ENCODE data around the gene SHLD1. TPM values are rescaled to one million over a fixed set of nuclear protein-coding genes. Genes with fewer than 3 reads are reported as not detected.

Gene SHLD1
- total RNA-seq, 1 experiment from 2014 or later, result 6.7 TPM

DNA sequence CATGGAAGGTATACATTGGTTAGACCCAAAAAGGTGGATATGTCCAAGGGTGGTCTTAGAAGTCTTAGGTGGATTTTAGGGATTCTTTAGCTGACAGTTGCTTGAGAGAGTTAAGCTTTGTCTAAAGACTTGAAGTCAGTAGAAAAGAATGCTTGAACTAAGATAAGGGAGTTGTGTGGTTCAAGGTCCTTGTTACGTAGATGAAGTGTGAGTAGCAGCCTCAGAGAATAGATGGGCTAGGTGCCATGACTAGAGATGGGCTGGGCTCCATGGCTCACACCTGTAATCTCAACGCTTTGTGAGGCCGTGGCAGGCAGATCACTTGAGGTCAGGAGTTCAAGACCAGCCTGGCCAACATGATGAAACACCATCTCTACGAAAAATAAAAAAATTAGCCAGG lies 1.7 kb downstream of the SHLD1 start:
- peaks cover 23 to 29% of the 10 kb centered on the region in 2 experiments for H3K4me1 Mint-ChIP-seq
- no peak overlapping the region for H3K4me2 ChIP-seq (ENCODE audit: insufficient read depth, insufficient read length, low read length)
- no peaks in the 10 kb centered on the region for H3K79me2 ChIP-seq (ENCODE audit: insufficient read depth, low read length)
- H3K9ac ChIP-seq (ENCODE audit: extremely low read depth, insufficient read length, low read length), result no peak overlapping the region
- H3K79me1 ChIP-seq (ENCODE audit: insufficient read depth, low read depth, low read length, poor library complexity, severe bottlenecking), result no peaks in the 10 kb centered on the region
- WGBS (ENCODE audit: extremely low coverage, insufficient read length, low lambda C conversion rate), result no CpG with 5 or more reads among the region's 4 CpGs
- peaks cover 4% of the 10 kb centered on the region for H3K23me2 ChIP-seq (ENCODE audit: insufficient read length, low read depth, low read length, poor library complexity, severe bottlenecking)
- TF ChIP-seq, protein P1, sequence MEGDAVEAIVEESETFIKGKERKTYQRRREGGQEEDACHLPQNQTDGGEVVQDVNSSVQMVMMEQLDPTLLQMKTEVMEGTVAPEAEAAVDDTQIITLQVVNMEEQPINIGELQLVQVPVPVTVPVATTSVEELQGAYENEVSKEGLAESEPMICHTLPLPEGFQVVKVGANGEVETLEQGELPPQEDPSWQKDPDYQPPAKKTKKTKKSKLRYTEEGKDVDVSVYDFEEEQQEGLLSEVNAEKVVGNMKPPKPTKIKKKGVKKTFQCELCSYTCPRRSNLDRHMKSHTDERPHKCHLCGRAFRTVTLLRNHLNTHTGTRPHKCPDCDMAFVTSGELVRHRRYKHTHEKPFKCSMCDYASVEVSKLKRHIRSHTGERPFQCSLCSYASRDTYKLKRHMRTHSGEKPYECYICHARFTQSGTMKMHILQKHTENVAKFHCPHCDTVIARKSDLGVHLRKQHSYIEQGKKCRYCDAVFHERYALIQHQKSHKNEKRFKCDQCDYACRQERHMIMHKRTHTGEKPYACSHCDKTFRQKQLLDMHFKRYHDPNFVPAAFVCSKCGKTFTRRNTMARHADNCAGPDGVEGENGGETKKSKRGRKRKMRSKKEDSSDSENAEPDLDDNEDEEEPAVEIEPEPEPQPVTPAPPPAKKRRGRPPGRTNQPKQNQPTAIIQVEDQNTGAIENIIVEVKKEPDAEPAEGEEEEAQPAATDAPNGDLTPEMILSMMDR (conservative IDR thresholded peaks at IDR 0.05), result no peak
- H3K27me3 ChIP-seq (ENCODE audit: insufficient read depth, low read length), result no peaks in the 10 kb centered on the region
- no peak overlapping the region for H2BK120ac ChIP-seq (ENCODE audit: low read depth, low read length, poor library complexity, severe bottlenecking)
- H4K20me1 ChIP-seq (ENCODE audit: control insufficient read depth, insufficient read depth, insufficient read length), result no peaks in the 10 kb centered on the region
- H3K9me3 ChIP-seq (ENCODE audit: control insufficient read depth, low read depth, low read length), result no peaks in the 10 kb centered on the region
- no peak overlapping the region for H3K18ac ChIP-seq (ENCODE audit: insufficient read length, low read depth, low read length)
- no peaks in the 10 kb centered on the region for H3K9me3 Mint-ChIP-seq
- H2BK5ac ChIP-seq (ENCODE audit: insufficient read length, low read length), result no peak overlapping the region
- H2AK5ac ChIP-seq (ENCODE audit: insufficient read length, low read length), result no peak overlapping the region
- H3K56ac ChIP-seq (ENCODE audit: insufficient read length, low read depth, low read length), result no peak overlapping the region
- H4K5ac ChIP-seq (ENCODE audit: insufficient read length, low read depth, low read length), result no peak overlapping the region
- H4K8ac ChIP-seq (replicated peaks; ENCODE audit: insufficient read length, low read depth, low read length), result no peak overlapping the region
- no peak for DNase-seq
- H3K36me3 Mint-ChIP-seq (ENCODE audit: insufficient read depth in 1 of 3, low read depth in 3 of 3), result peaks cover 0 to 4% (median 3%) of the 10 kb centered on the region in 3 experiments; a peak in 4 of 7 replicates
- no peak overlapping the region for H2BK12ac ChIP-seq (ENCODE audit: insufficient read length, low read depth, low read length)
- no peak overlapping the region for H3T11ph ChIP-seq (ENCODE audit: low read length)
- H3K14ac ChIP-seq (ENCODE audit: insufficient read depth, low read length), result no peak overlapping the region
- no peak overlapping the region for H3K4ac ChIP-seq (ENCODE audit: low read depth, low read length)
- H3K27me3 Mint-ChIP-seq (ENCODE audit: low read depth), result no peaks in the 10 kb centered on the region
- H2BK15ac ChIP-seq (ENCODE audit: low read depth, low read length), result no peak overlapping the region
- H3K4me3 Mint-ChIP-seq, result peak overlapping the region; percentile 79 to 88; a peak in 2 of 5 replicates
- no peak overlapping the region for H4K91ac ChIP-seq (ENCODE audit: insufficient read length, low read depth, low read length)
- H2AFZ ChIP-seq (ENCODE audit: low read length), result no peak overlapping the region
- peak overlapping the region in 1 of 3 experiments; percentile 99; a peak in 2 of 7 replicates for H3K27ac Mint-ChIP-seq
- no peaks in the 10 kb centered on the region; the same call in none of the 2 replicates for H3K4me1 ChIP-seq (ENCODE audit: insufficient read depth, low read length)
- H3K27ac ChIP-seq (ENCODE audit: insufficient read length, low read depth, low read length), result no peak overlapping the region
- H3K23ac ChIP-seq (ENCODE audit: insufficient read length, low read depth, low read length), result no peak overlapping the region
- no peak overlapping the region for H2BK20ac ChIP-seq (ENCODE audit: low read depth, low read length, poor library complexity, severe bottlenecking)

Data from H9 (cell line).